SU-DHL-6 (cell line): ENCODE data around the gene YWHAG.
"Not testable (repeated sequence)": the region's sequence is repeated elsewhere in the genome, so short reads cannot be mapped to it uniquely, and the experiment has no call there.

Experiments used
- CTCF ChIP-seq: fragments of 200-600 bp; sonication (generic); IDR thresholded peaks from one replicate; pipeline ENCODE4 v1.5.1; 2017; ENCODE audit warnings: antibody characterized with exemption, mild to moderate bottlenecking, low read length, moderate library complexity; ENCODE audit not compliant: insufficient read depth, poor library complexity, severe bottlenecking
- EZH2phosphoT487 ChIP-seq: fragments of 200-600 bp; sonication (generic), shearing (Covaris generic); conservative IDR thresholded peaks from 2 replicates; pipeline ENCODE4 v1.6.1; 2018; ENCODE audit warnings: mild to moderate bottlenecking, antibody characterized with exemption, low read length, moderate library complexity, mixed read lengths

- TF ChIP-seq CTCF, EZH2phosphoT487: not testable (repeated sequence)
Measured at GRCh38 chr7:76387789-76388188, 29.0 kb upstream of the YWHAG start.
